Stimulated activated CD4-positive, alpha-beta T cell treated with anti-CD3 and anti-CD28 coated beads, Interleukin-2, amount 100 ng/mL, for 24 hours (primary cell): Measurements from ENCODE around the gene TREM1.
A peak's percentile ranks its signal among the peaks of the same experiment; 100 is the strongest.
"Not testable (repeated sequence)": the region's sequence is repeated elsewhere in the genome, so short reads cannot be mapped to it uniquely, and the experiment has no call there.

Experiments
- DNase-seq, 2 donors: peaks; one replicate each; pipeline ENCODE4 v3.0.0-alpha.2; 2020

TREM1 gene

DNA sequence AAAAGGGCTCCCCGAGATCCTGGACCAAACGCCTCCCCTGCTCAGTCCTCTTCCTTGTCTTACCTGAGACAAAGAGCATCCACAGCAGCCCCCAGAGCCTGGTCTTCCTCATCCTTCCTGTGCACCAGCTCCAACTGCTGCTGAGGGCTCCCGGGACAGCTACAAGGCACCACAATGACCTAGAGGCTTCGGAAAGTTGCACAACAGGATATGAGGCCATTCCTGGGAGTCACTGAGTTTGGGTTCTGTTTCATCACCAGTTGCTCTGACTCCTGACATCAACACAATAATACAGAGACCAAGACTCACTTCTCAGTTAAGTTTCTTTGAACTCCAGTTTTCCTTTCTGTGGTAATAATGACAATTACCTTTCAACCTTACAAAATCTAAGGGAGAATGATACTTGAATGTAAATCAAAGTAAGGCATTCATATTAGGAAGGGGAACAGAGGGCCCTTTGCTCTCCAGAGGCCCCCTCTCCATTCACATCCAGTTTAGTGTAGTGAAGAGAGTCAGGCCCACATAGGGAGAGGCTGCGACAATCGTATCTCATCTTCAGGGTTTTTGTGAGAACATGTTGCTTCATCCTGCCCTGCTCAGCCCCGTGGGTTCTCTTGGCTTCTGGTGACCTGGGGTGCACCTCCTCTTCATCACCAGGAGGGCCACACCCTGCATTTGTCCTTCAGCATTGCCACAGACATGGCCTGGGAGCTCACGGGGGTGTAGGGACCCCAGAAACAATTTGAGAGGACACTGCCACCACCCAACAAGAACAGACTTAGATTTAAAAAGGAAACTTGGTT is at the start of gene TREM1:
Gene TREM1, minus strand, starts transcription at position 139 of the 803 bp plus-strand sequence. Its CDS starts 27 bp downstream, at position 112.
- DNase-seq = no peak

GRCh38 chr6:41335943-41336342 is 49.5 kb upstream of the TREM1 start:
- DNase-seq = no peak

DNA sequence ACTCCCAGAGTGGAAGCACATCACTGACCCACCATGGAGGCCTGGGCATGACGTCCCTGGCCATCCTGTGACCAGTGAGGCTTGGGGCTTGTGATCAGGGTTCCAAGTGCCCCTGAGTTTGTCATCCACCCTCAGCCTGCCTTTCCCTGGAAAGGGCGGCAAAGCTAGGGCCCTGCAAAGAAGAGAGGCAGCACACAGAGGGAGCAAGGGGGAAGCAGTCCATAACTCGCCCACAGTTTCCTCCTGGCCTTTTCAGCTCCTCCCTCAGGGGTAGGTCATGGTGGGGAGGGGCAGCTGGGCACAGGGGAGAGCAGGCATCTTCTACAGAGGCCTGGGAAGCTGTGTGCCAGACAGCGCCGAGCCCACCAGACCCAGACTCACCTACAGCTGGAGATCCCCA is 48.8 kb upstream of the TREM1 start, which contains the start of gene NCR2:
Gene NCR2, plus strand, starts transcription at position 313 of the 400 bp plus-strand sequence. CDS start 269 bp downstream, outside the sequence.
- DNase-seq = no peak

- no peak for DNase-seq
These were observed 48.1 kb upstream of the TREM1 start for GRCh38 chr6:41334482-41335040.

- DNase-seq = no peak
These were observed 46.6 kb upstream of the TREM1 start for GRCh38 chr6:41332842-41333736.

GRCh38 chr6:41332241-41332640 is 45.8 kb upstream of the TREM1 start:
- no peak for DNase-seq

- no peak for DNase-seq
These were observed 45.1 kb upstream of the TREM1 start for GRCh38 chr6:41331401-41332150.

DNA sequence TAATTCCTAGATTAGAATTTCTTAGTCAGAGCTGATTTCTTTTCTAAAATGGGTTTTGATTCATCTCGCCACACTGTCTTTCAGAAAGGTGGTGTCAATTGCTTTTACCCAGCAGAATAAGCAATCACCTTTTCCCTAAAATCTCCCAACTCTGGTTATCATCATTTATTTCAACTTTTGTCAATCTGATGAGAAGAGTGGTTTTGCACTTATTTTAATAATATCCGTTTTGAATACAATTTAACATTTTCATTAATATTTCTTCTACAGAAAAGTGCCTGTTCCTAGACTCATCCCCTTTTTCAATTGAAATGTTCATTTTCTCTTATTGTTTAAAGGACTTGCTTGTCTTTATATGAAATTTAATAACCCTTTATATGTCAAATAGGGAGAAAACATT is 40.7 kb upstream of the TREM1 start:
- DNase-seq = no peak

DNA sequence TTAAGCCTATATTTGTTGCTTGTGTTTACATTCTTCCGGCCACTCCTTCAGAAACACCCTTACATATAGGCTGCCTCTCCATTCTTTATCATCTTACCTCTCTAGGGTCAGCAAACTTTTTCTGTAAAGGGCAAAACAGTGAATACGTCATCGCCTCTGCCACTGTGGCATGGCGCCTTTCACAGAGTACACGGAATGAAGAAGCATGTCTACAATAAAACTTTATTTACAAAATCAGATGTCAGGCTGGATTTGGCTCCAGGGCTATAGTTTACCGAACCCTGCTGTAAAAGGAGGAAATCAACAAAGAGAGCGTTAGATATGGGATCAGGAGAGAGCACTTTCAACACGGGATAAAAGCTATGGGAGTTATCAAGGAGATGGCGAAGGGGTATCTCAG is 39.6 kb upstream of the TREM1 start:
- DNase-seq = no peak

GRCh38 chr6:41325446-41326066 is 39.1 kb upstream of the TREM1 start:
- DNase-seq = no peak

- no peak for DNase-seq
These were observed 34.7 kb upstream of the TREM1 start for GRCh38 chr6:41321183-41321582.

- DNase-seq = peak; percentile 84
These were observed 32.4 kb upstream of the TREM1 start for GRCh38 chr6:41318654-41319565.

- no peak for DNase-seq
These were observed 31.8 kb upstream of the TREM1 start for GRCh38 chr6:41318261-41318653.

GRCh38 chr6:41315943-41316620 is 29.6 kb upstream of the TREM1 start:
- no peak for DNase-seq

DNA sequence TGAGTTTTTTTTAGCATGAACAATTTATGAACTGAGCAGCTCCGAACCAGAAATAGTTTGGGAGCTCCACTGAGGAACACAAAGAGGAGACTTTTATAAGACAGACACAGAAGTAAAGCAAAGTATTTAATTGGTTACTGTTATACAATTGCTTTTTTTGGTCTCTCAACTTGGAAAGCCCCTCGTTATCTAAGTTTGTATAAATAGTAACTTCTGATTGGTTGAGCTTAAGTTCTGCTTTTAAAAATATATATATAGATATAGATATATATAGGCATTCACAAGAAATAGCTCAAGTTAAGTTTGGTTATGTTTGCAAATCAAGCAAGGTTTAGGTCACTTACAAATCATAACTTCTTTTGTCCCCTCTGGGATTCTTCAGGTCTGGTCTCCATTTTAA is 28.7 kb upstream of the TREM1 start:
- no peak for DNase-seq

DNA sequence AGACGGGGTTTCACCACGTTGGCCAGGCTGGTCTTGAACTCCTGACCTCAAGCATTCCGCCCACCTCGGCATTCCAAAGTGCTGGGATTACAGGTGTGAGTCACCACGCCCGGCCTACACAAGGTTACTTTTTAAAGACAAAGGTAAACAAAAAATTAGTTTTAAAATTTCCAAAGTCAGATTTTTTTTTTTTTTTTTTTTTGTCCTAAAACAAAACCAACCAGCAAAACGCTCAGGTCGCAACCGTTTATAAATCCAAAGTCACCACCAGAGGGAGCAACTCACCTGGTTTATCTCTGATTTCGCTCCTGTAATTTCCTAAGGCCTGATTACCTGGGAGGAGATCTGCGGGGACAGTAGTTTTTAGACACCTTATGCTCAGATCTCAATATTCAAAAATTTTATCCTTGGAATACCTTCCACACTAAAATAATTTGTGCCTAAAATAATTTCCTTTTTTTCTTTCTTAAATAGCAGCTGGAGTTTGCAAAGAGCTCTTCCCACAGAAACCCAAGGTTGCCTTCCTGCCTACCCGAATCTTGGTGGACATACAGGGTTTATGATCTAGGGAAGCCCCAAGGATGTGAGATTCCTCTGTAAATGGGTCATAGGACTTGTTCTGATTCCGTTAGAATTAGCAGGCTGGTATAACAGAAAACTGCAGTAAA is 19.8 kb upstream of the TREM1 start:
- DNase-seq = peak; percentile 38 to 54

GRCh38 chr6:41302638-41303037 is 16.2 kb upstream of the TREM1 start:
- no peak for DNase-seq

DNA sequence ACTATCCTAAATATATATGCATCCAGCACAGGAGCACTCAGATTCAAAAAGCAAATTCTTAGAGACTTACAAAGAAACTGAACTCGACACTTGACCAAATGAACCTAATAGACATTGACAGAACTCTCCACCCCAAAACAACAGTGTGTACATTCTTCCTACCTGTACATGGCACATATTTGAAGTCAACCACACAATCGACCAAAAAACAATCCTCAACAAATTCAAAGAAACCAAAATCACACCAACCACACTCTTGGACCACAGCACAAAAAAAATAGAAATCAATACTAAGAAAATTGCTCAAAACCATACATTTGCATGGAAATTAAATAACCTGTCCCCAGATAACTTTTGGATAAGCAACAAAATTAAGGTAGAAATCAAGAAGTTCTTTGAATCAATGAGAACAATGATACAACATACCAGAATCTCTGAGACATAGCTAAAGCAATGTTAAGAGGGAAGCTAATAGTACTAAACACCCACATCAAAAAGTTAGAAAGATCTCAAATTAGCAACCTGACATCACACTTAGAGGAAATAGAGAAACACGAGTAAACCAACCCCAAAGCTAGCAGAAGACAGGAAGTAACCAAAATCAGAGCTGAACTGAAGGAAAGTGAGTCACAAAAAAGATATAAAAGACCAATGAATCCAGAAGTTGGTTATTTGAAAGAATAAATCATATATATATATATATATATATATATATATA is 12.5 kb upstream of the TREM1 start:
- no peak for DNase-seq

GRCh38 chr6:41297248-41297647 is 10.8 kb upstream of the TREM1 start:
- not testable (repeated sequence) for DNase-seq
